Keratinocyte (primary cell): ENCODE data around the gene CLBA1.

Experiments used
- EZH2 ChIP-seq: IDR thresholded peaks from one replicate; pipeline ENCODE4 v1.6.1; 2012; ENCODE audit warnings: inconsistent platforms, mild to moderate bottlenecking, low read length, moderate library complexity
- TF ChIP-seq, protein P1 (sequence below), 3 experiments: IDR thresholded peaks in 1 of 3; conservative IDR thresholded peaks in 1 of 3; optimal IDR thresholded peaks in 1 of 3; 2 replicates in 2 of 3; 3 replicates in 1 of 3; pipeline versions ENCODE3 to v1.5.1; 2011; ENCODE audit warnings: low read length in 3 of 3, mild to moderate bottlenecking in 3 of 3, moderate library complexity in 2 of 3, control low read depth in 1 of 3, inconsistent platforms in 1 of 3; ENCODE audit not compliant: insufficient read depth in 2 of 3; ENCODE audit errors: extremely low read depth in 1 of 3

DNA sequence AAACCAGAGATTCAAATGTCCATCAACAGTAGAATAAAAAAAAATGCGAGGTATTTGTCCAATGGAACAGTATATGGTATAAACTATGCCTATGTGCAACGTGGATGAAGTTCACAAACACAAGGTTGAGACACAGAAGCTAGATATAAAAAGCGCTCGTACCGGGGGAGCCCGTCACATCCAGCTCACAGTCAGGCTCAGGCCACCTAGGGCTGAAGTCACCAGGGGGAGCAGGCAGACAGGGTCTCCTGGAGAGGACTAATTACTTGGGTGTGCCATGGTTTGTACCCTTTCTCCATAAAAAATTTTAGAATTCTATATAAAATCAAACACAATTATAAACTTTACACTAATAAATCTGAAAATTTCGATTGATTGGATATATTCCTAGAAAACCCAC is 21.0 kb upstream of the CLBA1 start:
- TF ChIP-seq, protein P1, sequence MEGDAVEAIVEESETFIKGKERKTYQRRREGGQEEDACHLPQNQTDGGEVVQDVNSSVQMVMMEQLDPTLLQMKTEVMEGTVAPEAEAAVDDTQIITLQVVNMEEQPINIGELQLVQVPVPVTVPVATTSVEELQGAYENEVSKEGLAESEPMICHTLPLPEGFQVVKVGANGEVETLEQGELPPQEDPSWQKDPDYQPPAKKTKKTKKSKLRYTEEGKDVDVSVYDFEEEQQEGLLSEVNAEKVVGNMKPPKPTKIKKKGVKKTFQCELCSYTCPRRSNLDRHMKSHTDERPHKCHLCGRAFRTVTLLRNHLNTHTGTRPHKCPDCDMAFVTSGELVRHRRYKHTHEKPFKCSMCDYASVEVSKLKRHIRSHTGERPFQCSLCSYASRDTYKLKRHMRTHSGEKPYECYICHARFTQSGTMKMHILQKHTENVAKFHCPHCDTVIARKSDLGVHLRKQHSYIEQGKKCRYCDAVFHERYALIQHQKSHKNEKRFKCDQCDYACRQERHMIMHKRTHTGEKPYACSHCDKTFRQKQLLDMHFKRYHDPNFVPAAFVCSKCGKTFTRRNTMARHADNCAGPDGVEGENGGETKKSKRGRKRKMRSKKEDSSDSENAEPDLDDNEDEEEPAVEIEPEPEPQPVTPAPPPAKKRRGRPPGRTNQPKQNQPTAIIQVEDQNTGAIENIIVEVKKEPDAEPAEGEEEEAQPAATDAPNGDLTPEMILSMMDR (optimal IDR thresholded peaks at IDR 0.05 in 1 of 3, IDR thresholded peaks at IDR 0.05 in 1 of 3, conservative IDR thresholded peaks at IDR 0.05 in 1 of 3; ENCODE audit: extremely low read depth in 1 of 3, insufficient read depth in 2 of 3, low read length in 3 of 3): no peak
- no peak for TF ChIP-seq EZH2
